Measurements from ENCODE around the gene EXT2.

Gene EXT2

GRCh38 chr11:44285756-44286155 is 190.3 kb downstream of the EXT2 start:
- H3K4me3 ChIP-seq (ENCODE audit: low read depth, low read length), result no peak overlapping the region

- H3K4me3 ChIP-seq (ENCODE audit: low read depth, low read length), result no peak overlapping the region
Measured at GRCh38 chr11:44286268-44286880, 190.9 kb downstream of the EXT2 start.

DNA sequence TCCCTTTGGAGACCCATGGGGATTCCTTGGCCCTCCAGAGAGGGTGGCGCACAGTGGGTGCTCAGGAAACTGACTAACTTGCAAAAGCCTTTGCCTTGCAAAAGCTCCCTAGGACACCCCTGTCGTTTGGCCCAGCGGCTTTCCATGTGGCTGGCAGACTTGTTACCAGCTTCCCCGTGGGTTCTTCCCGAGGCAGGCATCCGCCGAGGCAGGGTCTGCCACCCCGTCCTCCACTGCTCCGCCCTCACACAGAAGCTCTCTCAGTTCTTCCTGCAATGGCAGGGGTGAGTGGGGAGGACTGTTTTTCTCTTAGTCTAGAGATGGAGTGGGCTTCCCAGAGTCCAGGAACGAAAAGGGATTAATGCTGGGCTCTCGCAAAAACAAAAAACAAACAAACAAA is 191.4 kb downstream of the EXT2 start:
- no peak overlapping the region for H3K4me3 ChIP-seq (ENCODE audit: low read depth, low read length)

DNA sequence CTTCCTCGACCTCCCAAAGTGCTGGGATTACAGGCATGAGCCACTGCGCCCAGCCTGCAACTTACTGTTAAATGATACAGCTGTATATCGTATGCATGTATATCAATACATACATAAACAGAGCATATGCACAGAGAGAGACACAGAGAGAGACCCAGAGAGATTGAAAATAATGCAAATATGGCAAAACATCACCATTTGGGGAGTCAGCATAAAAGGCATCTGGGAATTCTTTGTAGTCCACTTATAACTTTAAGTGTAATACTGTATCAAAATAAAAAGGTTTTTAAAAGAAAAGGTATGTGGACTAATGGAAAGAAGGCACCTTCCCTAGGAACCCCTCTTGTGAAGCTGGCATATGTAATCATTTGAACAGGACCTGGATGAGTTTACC is 192.7 kb downstream of the EXT2 start:
- no peak overlapping the region for H3K4me3 ChIP-seq (ENCODE audit: low read depth, low read length)

- H3K4me3 ChIP-seq (ENCODE audit: low read depth, low read length), result no peak overlapping the region
Measured at GRCh38 chr11:44290208-44290607, 194.7 kb downstream of the EXT2 start.

Measured in iPS-11a (cell line).